Stimulated activated CD4-positive, alpha-beta T cell treated with anti-CD3 and anti-CD28 coated beads, Interleukin-1b, Interleukin-23, amount 100 ng/mL, for 24 hours (primary cell): ENCODE data around the gene ANKRD12.

Source experiments
- DNase-seq, 4 experiments: peaks; one replicate each; pipeline ENCODE4 v3.0.0-alpha.2; 2020; ENCODE audit warnings: low read depth in 4 of 4, low spot score in 1 of 4

ANKRD12 gene

DNA sequence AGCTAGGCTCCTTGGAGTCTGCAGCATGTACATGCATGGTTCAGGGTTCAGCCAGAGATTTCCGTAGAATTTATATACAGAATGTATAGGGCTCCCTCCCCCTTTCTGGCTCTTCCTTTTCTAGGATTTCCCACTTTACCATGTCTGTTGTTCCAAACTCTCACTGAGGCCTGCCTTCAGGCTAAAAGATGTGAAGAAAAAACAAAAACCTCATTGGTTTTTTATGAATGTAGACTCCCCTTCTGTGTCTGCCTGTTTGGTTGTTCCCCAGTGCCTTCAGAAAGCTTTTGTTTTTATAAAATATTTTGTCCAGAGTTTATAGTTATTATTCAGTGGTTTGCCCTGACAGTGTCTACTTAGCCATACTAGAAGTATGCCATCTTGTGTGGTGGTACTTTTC is 30.5 kb upstream of the ANKRD12 start:
- DNase-seq = no peak

DNA sequence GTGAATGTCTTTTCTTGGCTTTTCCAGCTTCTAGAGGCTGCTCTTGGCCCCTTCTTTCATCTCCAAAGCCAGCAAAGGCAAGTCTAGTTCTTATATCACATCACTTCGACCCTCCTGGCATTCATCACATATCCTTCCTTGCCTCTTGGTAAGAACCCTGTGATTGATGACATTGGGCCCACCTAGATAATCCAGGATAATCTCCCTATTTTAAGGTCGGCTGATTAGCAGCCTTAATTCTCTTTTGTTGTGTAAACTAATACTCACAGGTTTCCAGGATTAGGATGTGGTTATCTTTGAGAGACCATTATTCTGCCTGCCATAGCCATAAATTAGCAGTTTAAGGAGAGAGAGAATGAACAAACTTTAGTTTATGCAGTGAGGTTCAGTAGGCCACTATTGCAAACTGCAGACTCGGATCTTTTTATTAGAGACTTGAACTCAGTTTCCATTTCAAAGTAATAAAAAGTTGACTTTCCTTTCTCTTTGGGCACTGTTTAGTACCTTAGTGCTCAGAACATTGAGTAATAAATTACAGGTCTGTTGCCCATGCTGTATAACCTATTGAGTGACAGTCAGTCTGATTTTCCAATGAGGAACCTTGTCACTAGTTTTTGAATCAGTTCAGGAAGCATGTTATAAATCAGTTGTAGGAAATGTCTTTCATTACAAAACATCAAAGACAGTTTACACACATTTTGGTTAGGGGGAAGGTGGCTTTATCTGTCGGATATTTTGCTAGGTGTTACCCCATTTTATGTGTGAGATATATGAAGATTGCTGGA is 29.6 kb upstream of the ANKRD12 start:
- DNase-seq = no peak

DNA sequence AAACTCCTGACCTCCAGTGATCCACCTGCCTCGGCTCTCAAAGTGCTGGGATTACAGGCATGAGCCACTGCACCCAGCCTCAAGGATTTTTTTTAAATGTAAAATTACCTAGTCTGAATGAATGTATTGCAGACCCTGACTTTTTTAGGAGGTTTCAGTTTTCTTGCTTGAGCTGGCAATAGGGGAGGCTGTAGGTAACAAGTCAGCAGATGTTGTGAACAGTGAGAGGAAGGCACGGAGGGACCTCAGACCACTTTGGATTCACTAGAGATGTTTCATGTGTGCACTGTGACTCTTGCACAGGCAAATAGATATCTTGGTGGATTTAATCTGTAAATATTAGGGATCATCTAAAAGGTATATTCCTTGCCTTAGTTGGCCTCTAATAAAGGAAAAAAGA is 27.7 kb upstream of the ANKRD12 start:
- no peak for DNase-seq

DNA sequence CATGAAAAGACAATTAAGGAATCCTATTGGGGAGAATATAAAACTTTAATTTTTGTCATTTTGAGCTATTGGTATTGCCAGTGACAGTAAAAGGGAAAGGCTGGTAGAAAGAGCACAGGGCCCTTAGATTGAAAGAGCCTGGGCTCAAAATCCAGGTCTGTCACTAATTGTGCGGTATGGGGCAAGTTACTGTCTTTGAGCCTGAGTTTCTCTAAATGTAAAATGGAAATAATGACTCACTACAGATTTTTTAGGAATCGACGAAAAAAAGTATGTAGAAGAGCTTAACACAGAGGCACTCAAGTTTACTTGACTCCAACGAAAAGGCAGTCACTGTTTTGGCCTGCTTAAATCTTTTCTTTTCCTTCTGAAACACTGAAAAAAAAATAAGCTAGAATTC is 27.1 kb upstream of the ANKRD12 start:
- no peak for DNase-seq

- DNase-seq = no peak
Observed at GRCh38 chr18:9113468-9114149, 23.0 kb upstream of the ANKRD12 start.

DNA sequence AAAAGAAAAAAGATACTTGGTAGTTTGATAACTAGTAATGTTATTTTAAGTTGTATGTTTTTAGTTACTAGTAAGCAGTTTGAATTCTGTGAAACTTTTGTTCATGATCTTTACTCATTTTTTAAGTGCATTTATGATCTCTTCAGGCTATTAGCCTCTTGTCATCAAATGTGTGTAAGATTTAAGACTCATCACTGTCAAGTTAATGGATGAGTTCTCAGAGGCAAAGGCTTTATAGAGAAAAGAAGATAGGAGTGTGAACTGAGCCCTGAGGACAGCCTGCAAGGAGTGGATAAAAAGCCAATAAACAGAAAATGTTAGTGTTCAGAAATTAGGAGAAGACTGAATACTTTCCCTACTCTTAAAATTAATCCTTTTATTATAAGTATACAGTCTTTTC is 20.6 kb upstream of the ANKRD12 start:
- no peak for DNase-seq

GRCh38 chr18:9117980-9118841 is 18.4 kb upstream of the ANKRD12 start:
- no peak for DNase-seq

GRCh38 chr18:9120796-9121195 is 15.8 kb upstream of the ANKRD12 start:
- no peak for DNase-seq

DNA sequence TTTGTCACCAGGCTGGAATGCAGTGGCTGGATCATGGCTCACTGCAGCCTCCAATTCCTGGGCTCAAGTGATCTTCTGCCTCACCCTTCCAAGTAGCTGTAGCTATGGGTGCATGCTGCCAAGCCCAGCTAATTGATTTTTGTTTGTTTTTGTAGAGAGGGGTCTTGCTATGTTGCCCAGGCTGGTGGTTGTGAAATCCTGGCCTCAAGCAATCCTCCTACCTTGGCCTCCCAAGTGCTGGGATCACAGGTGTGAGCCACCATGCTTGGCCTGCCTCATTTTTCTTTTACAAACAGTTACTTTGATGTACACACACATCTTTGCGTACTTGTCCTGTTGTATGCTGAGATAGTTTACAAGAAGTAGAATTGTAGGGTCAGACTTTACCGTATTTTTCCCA is 13.1 kb upstream of the ANKRD12 start:
- DNase-seq = no peak

GRCh38 chr18:9124824-9125223 is 11.8 kb upstream of the ANKRD12 start:
- no peak for DNase-seq

DNA sequence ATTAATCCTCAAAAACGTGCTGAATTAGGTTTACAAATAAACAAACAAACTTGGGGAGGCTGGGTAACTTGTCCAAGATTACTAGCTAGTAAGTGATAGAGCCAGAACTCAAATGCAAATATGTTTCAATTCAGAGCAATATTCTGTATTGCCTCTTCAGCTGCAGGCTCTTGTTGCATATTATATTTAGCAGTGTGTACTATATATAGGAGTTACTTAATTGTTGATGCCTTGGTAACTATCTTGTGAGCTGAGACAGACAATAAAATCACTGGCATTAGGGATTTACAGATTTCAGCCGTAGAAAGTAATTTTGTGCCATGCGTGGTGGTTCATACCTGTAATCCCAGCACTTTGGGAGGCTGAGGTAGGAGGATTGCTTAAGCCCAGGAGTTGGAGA is 10.2 kb upstream of the ANKRD12 start:
- DNase-seq = no peak

DNA sequence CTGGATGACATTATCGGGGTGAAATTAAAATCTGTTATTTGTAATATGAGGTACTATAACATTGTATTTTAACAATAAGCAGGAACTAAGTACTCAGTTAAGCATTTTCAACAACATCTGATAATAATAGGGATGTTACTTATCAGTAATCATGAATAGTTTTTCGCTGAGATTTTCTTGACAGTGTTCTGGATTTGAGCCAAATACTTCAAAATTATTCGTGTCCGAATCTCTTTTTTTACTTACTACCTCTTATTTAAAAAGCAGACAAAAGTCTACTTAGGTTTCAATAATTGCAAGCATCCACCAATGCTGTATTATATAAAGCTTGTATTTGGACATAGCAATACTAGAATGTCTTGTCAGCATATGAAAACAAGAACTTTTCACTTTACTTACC is 6.4 kb upstream of the ANKRD12 start:
- DNase-seq = no peak

DNA sequence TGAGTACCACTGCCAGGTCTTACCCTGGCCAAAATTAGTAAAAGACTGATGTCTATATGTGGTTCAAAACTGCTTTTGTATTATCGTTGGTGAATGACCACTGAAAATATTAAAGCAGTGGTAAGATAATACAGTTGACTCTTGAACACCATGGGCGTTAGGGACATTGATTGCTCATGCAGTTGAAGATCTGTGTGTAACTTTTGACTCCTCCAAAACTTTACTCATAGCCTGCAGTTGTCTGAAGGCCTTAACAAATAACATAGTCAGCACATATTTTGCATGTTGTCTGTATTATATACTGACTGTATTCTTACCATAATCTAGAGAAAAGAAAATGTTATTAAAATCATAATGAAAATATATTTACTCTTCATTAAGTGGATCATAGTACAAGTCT is 5.8 kb upstream of the ANKRD12 start:
- no peak for DNase-seq

GRCh38 chr18:9132628-9133027 is 4.0 kb upstream of the ANKRD12 start:
- no peak for DNase-seq

DNA sequence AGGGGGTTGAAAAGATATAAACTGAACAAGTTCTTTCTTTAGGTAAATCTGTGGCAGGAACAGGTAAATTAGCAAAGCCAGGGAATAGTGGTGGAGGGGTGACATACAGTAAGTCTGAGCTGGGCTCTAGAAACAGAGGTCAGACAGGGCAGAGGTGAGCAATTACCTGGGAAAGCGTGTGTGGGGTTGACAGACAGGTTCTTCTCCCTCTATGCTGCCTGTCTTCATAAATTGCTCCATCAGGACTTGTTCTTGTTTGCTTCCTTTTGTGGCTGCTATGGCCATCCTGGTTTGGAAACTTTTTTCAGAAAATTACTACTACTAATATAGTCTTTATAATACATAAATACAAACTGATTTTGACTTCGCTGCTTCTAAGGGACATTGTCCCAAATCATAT is 3.4 kb upstream of the ANKRD12 start:
- DNase-seq = no peak

DNA sequence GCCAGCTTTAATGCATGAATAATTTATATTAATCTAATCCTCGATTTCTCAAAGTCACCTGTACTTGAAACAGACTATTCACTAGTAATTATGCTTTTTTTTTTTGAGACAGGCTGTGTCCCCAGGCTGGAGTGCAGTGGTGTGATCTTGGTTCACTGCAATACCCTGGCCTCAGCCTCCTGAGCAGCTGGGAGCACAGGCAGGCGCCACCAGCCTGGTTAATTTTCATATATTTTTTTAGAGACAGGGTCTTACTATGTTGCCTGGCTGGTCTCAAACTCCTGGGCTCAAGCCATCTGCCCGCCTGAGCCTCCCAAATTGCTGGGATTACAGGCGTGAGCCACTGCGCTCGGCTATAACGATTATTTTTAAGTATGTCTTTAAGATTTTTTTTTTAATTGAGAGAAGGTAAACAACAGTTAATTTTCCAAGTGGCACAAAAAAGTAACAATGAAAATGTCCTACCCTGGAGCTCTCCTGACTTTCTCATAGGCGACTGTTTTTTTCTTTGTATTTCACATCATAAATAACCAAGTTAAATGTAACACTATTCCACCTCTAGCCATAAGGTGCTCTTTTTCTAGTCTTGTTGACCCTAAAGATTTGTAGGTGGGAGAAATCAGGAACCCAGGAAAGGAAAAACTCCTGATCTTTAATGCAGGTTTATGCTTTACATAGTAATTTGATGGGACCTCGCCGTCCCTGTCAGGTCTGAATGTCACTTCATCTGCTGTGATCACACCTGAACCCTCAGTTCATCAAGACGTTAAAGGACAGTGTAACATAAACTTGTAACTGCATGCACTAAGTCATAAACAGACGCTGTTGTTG is 1.3 kb upstream of the ANKRD12 start:
- DNase-seq = no peak

DNA sequence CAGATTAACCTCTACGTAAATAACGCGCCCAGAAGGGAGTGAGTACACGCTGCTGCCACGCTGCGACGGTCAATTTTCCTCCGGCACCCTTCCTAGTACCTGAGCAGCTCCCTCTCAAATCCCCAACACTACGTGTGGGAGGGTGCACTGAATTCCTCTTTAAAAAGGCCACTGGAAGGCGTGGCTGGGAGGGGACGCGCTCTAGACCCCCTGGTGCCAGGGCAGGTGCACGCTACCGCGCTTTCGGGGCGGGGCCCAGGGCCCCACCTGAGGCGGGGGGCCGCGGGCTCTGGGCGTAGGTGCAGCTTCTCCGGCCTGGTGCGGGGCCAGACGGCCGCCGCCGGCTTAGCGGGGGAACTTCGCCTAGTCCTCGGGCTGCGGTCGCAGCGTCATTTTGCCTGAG is 668 bp upstream of the ANKRD12 start:
- DNase-seq = peak in 1 of 4 experiments; percentile 26

DNA sequence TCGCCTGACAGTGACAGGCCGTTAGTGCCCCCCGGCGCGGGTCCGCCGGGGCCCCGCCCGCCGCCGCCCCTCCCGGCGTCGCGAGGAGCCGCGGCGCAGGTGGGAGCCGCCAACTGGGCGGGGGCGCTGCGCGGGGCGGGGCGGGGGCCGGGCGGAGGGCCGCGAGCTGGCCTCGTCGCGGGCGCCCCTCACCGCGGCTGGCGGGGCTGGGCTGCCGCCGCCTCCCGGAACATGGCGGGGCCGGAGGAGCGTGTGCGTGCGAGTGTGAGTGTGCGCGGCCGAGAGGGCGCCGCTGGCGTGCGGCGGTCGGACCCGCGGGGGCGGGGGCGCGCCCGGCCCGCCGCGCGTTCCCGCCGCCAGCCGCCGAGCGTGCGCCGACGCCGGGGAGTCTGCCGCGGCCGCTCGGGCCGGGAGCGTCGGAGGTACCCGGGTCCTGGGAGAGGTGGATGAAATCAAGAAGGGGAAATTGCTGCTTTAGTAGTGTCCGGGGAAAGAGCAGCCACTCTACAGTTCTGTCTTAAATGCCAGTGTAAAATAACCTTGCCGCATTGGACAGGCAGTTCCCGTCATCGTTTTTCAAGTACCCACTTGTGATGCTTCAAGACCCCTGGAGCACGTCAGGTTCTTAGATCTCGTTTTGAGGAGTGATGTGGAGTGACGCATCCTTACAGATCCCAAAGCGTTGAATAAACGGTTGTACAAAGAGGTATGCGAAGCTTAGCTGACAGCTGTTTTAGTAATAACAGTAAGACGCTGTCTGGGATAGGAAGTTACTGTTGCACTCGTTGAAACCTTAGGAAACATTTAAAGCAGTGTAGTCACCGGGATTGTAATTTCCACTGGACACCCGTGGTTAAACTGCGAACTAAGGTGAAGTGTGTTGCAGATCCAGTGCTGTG is 836 bp downstream of the ANKRD12 start:
- DNase-seq = peak in 3 of 4 experiments; percentile 30 to 49 (median 40)

GRCh38 chr18:9139400-9140039 is 2.9 kb downstream of the ANKRD12 start:
- DNase-seq = no peak
